Fibroblast of lung (primary cell): Measurements from ENCODE around the gene DARS1. TPM values are rescaled to one million over a fixed set of nuclear protein-coding genes. Genes with fewer than 3 reads are reported as not detected.
A peak's percentile ranks its signal among the peaks of the same experiment; 100 is the strongest.

ENCODE experiments used
- DNase-seq, 2 donors: peaks; one replicate each; pipeline versions ENCODE4 v3.0.0 to v3.0.0-alpha.2; 2010; ENCODE audit warnings: low read depth in 2 of 2
- H2AFZ ChIP-seq: 2 replicates; pipeline ENCODE4 v1.5.1; 2012; ENCODE audit warnings: low read length, control low read depth, inconsistent platforms
- H3K27ac ChIP-seq: 2 replicates; pipeline ENCODE4 v1.5.1; 2011; ENCODE audit warnings: low read length, control low read depth; ENCODE audit not compliant: insufficient read depth
- H3K27me3 ChIP-seq: 2 replicates; pipeline ENCODE4 v1.5.1; 2011; ENCODE audit warnings: mild to moderate bottlenecking, low read length; ENCODE audit not compliant: control insufficient read depth, insufficient read depth
- H3K36me3 ChIP-seq: 2 replicates; pipeline ENCODE4 v1.5.1; 2011; ENCODE audit warnings: low read length; ENCODE audit not compliant: control insufficient read depth, insufficient read depth
- H3K4me1 ChIP-seq: 2 replicates; pipeline ENCODE4 v1.5.1; 2011; ENCODE audit warnings: low read length; ENCODE audit not compliant: control insufficient read depth, insufficient read depth; ENCODE audit errors: extremely low read depth
- H3K4me2 ChIP-seq: 2 replicates; pipeline ENCODE4 v1.5.1; 2011; ENCODE audit warnings: low read length, control low read depth; ENCODE audit not compliant: insufficient read depth; ENCODE audit errors: extremely low read depth
- H3K4me3 ChIP-seq, 4 experiments: fragments of 200-600 bp in 1 of 4; sonication (generic) in 1 of 4; replicated peaks in 1 of 4; 2 replicates each; pipeline ENCODE4 v1.5.1; 2011 to 2016; ENCODE audit warnings: low read length in 4 of 4, low read depth in 3 of 4, mild to moderate bottlenecking in 3 of 4, control low read depth in 2 of 4, inconsistent platforms in 1 of 4, mixed read lengths in 1 of 4; ENCODE audit not compliant: insufficient read depth in 1 of 4; ENCODE audit errors: control extremely low read depth in 1 of 4
- H3K79me2 ChIP-seq: 2 replicates; pipeline ENCODE4 v1.5.1; 2012; ENCODE audit warnings: mild to moderate bottlenecking, low read length, inconsistent platforms; ENCODE audit not compliant: control insufficient read depth, insufficient read depth
- H3K9ac ChIP-seq: 2 replicates; pipeline ENCODE4 v1.5.1; 2011; ENCODE audit warnings: mild to moderate bottlenecking, low read length, control low read depth; ENCODE audit not compliant: insufficient read depth
- H3K9me3 ChIP-seq: 2 replicates; pipeline ENCODE4 v1.5.1; 2012; ENCODE audit warnings: low read depth, low read length; ENCODE audit not compliant: control insufficient read depth, insufficient read depth
- H4K20me1 ChIP-seq: 2 replicates; pipeline ENCODE4 v1.5.1; 2011; ENCODE audit warnings: low read length; ENCODE audit not compliant: control insufficient read depth, insufficient read depth; ENCODE audit errors: extremely low read depth
- CTCF ChIP-seq, 2 donors: IDR thresholded peaks in 1 of 2; conservative IDR thresholded peaks in 1 of 2; 1 replicate in 1 of 2; 2 replicates in 1 of 2; pipeline ENCODE4 v1.5.1; 2011 to 2012; ENCODE audit warnings: low read length in 2 of 2, control low read depth in 1 of 2, inconsistent platforms in 1 of 2, low read depth in 1 of 2, mild to moderate bottlenecking in 1 of 2
- EZH2 ChIP-seq: IDR thresholded peaks from 2 replicates; pipeline ENCODE4 v1.5.1; 2012; ENCODE audit warnings: low read length, control low read depth, mild to moderate bottlenecking; ENCODE audit errors: missing control alignments
- polyA plus RNA-seq, 2 donors: library from polyadenylated mRNA; depleted of rRNA in 1 of 2; stranded (reverse) in 1 of 2; unstranded in 1 of 2; fragments of >200 nt; gene quantifications; 2 replicates each; pipeline ENCODE4 v1.2.1, GENCODE V29; 2011 to 2012; ENCODE audit warnings: missing spikeins in 1 of 2
- total RNA-seq: library from RNA; depleted of rRNA; stranded (reverse); fragments of >200 nt; gene quantifications from 2 replicates; pipeline ENCODE4 v1.2.1, GENCODE V29; 2014

Gene DARS1
- total and polyA plus RNA-seq, 2 donors (not counting 1 experiment from before 2014, with no cell fraction given), result 75.5 to 110 TPM

GRCh38 chr2:136005462-136006196 lies 20.2 kb upstream of the DARS1 start:
- Histone ChIP-seq H3K4me2 (no peak overlapping the region), H3K36me3 (no peaks in the 10 kb centered on the region), H3K4me3 (no peak overlapping the region), H4K20me1 (no peaks in the 10 kb centered on the region), H3K4me1 (peaks cover 2% of the 10 kb centered on the region), H3K27me3 (no peaks in the 10 kb centered on the region), H2AFZ (no peak overlapping the region), H3K9me3 (no peaks in the 10 kb centered on the region), H3K27ac (no peak overlapping the region), H3K79me2 (no peaks in the 10 kb centered on the region), H3K9ac (no peak overlapping the region)
- no peak for TF ChIP-seq CTCF (conservative IDR thresholded peaks at IDR 0.05 in 1 of 2, IDR thresholded peaks at IDR 0.05 in 1 of 2; ENCODE audit: low read depth in 1 of 2, low read length in 2 of 2)
- TF ChIP-seq EZH2, result no peak
- DNase-seq, result peak in 1 of 2 donors; percentile 45

GRCh38 chr2:136004965-136005364 lies 19.5 kb upstream of the DARS1 start:
- no peak for TF ChIP-seq EZH2
- TF ChIP-seq CTCF (conservative IDR thresholded peaks at IDR 0.05 in 1 of 2, IDR thresholded peaks at IDR 0.05 in 1 of 2; ENCODE audit: low read depth in 1 of 2, low read length in 2 of 2), result no peak
- H3K4me2 ChIP-seq, result no peak overlapping the region
- H3K27ac ChIP-seq, result no peak overlapping the region
- H2AFZ ChIP-seq, result no peak overlapping the region
- no peaks in the 10 kb centered on the region for H3K79me2 ChIP-seq
- no peaks in the 10 kb centered on the region for H3K4me1 ChIP-seq
- H3K4me3 ChIP-seq, result no peak overlapping the region
- H3K36me3 ChIP-seq, result no peaks in the 10 kb centered on the region
- no peaks in the 10 kb centered on the region for H4K20me1 ChIP-seq
- H3K9me3 ChIP-seq, result no peaks in the 10 kb centered on the region
- no peak overlapping the region for H3K9ac ChIP-seq
- H3K27me3 ChIP-seq, result no peaks in the 10 kb centered on the region
- DNase-seq, result no peak

- TF ChIP-seq EZH2 (no peak), CTCF (conservative IDR thresholded peaks at IDR 0.05 in 1 of 2, IDR thresholded peaks at IDR 0.05 in 1 of 2; ENCODE audit: low read depth in 1 of 2, low read length in 2 of 2) (no peak)
- Histone ChIP-seq H3K4me2 (no peak overlapping the region), H3K4me1 (no peaks in the 10 kb centered on the region), H3K79me2 (no peaks in the 10 kb centered on the region), H3K9me3 (no peaks in the 10 kb centered on the region), H2AFZ (no peak overlapping the region), H3K27ac (no peak overlapping the region), H3K9ac (no peak overlapping the region), H4K20me1 (no peaks in the 10 kb centered on the region), H3K4me3 (no peak overlapping the region), H3K36me3 (no peaks in the 10 kb centered on the region), H3K27me3 (no peaks in the 10 kb centered on the region)
- no peak for DNase-seq
Measured at GRCh38 chr2:136001131-136001530, 15.7 kb upstream of the DARS1 start.
